ENCODE results near the gene HCN4. TPM values are rescaled to one million over a fixed set of nuclear protein-coding genes. Genes with fewer than 3 reads are reported as not detected.

Gene HCN4
- total RNA-seq, 1 experiment from 2014 or later: 0.29 TPM

- no peaks in the 10 kb centered on the region for H3K4me1 ChIP-seq
- intact Hi-C loops (cut with micrococcal nuclease; ENCODE audit: unreplicated experiment): no loop called here
- ChIA-PET POLR2A (no interaction called here), CTCF (interaction anchor here (0.5 to 0.7 kb wide), 2 partner anchors 67 to 1197 kb away, joined by 3 to 5 read pairs; no protein-coding TSS in a partner anchor)
- Mint-ChIP-seq H3K27ac (ENCODE audit: unreplicated experiment) (no peak overlapping the region), H3K4me1 (ENCODE audit: low read depth, unreplicated experiment) (no peaks in the 10 kb centered on the region), H3K4me3 (ENCODE audit: unreplicated experiment) (no peak overlapping the region), H3K27me3 (ENCODE audit: insufficient read depth, unreplicated experiment) (peaks cover 10% of the 10 kb centered on the region), H3K36me3 (ENCODE audit: insufficient read depth, unreplicated experiment) (no peaks in the 10 kb centered on the region), H3K9me3 (ENCODE audit: unreplicated experiment) (no peaks in the 10 kb centered on the region)
- no peaks in the 10 kb centered on the region for H3K36me3 ChIP-seq (ENCODE audit: control insufficient read depth, insufficient read depth, low read length)
- no peak for DNase-seq
- TF ChIP-seq CTCF (IDR thresholded peaks at IDR 0.05; ENCODE audit: insufficient read depth in 1 of 2, low read depth in 1 of 2, low read length in 1 of 2, severe bottlenecking in 1 of 2, unreplicated experiment in 1 of 2): no peak
- H3K4me3 ChIP-seq (ENCODE audit: low read depth, low read length): no peak overlapping the region
- H3K27me3 ChIP-seq (replicated peaks; ENCODE audit: control insufficient read depth, insufficient read depth, low read length): no peaks in the 10 kb centered on the region; the same call in 1 of the 2 replicates
- H3K9me3 ChIP-seq: no peaks in the 10 kb centered on the region
- BruUV-seq (replicated peaks): no TSS peak
Measured at GRCh38 chr15:73364070-73364469, 4.7 kb downstream of the HCN4 start.

- Histone ChIP-seq H3K27me3 (replicated peaks; ENCODE audit: control insufficient read depth, insufficient read depth, low read length) (no peaks in the 10 kb centered on the region; the same call in 1 of the 2 replicates), H3K4me1 (peaks cover 7% of the 10 kb centered on the region), H3K36me3 (ENCODE audit: control insufficient read depth, insufficient read depth, low read length) (no peaks in the 10 kb centered on the region), H3K4me3 (ENCODE audit: low read depth, low read length) (no peak overlapping the region), H3K9me3 (no peaks in the 10 kb centered on the region)
- Mint-ChIP-seq H3K27ac (ENCODE audit: unreplicated experiment) (no peak overlapping the region), H3K4me3 (ENCODE audit: unreplicated experiment) (no peak overlapping the region), H3K9me3 (ENCODE audit: unreplicated experiment) (no peaks in the 10 kb centered on the region), H3K36me3 (ENCODE audit: insufficient read depth, unreplicated experiment) (no peaks in the 10 kb centered on the region), H3K4me1 (ENCODE audit: low read depth, unreplicated experiment) (peaks cover 8% of the 10 kb centered on the region), H3K27me3 (ENCODE audit: insufficient read depth, unreplicated experiment) (peaks cover 10% of the 10 kb centered on the region)
- TF ChIP-seq CTCF (IDR thresholded peaks at IDR 0.05; ENCODE audit: insufficient read depth in 1 of 2, low read depth in 1 of 2, low read length in 1 of 2, severe bottlenecking in 1 of 2, unreplicated experiment in 1 of 2): no peak
- intact Hi-C loops (cut with micrococcal nuclease; ENCODE audit: unreplicated experiment): no loop called here
- BruUV-seq (replicated peaks): no TSS peak
- DNase-seq: no peak
- ChIA-PET POLR2A (no interaction called here), CTCF (interaction anchor here (1.2 kb wide), 1 partner anchor 11 kb away, joined by 3 read pairs; no protein-coding TSS in a partner anchor)
Measured at GRCh38 chr15:73362900-73363299, 5.9 kb downstream of the HCN4 start.

- Mint-ChIP-seq H3K27me3 (ENCODE audit: insufficient read depth, unreplicated experiment) (peaks cover 6% of the 10 kb centered on the region), H3K36me3 (ENCODE audit: insufficient read depth, unreplicated experiment) (no peaks in the 10 kb centered on the region), H3K27ac (ENCODE audit: unreplicated experiment) (no peak overlapping the region), H3K9me3 (ENCODE audit: unreplicated experiment) (no peaks in the 10 kb centered on the region), H3K4me1 (ENCODE audit: low read depth, unreplicated experiment) (peaks cover 12% of the 10 kb centered on the region), H3K4me3 (ENCODE audit: unreplicated experiment) (no peak overlapping the region)
- no peak for DNase-seq
- no peak for TF ChIP-seq CTCF (IDR thresholded peaks at IDR 0.05; ENCODE audit: insufficient read depth in 1 of 2, low read depth in 1 of 2, low read length in 1 of 2, severe bottlenecking in 1 of 2, unreplicated experiment in 1 of 2)
- no peak overlapping the region for H3K4me3 ChIP-seq (ENCODE audit: low read depth, low read length)
- ChIA-PET CTCF (no interaction called here), POLR2A (no interaction called here)
- H3K27me3 ChIP-seq (replicated peaks; ENCODE audit: control insufficient read depth, insufficient read depth, low read length): no peaks in the 10 kb centered on the region; the same call in 1 of the 2 replicates
- H3K9me3 ChIP-seq: no peaks in the 10 kb centered on the region
- intact Hi-C loops (cut with micrococcal nuclease; ENCODE audit: unreplicated experiment): no loop called here
- H3K4me1 ChIP-seq: peaks cover 7% of the 10 kb centered on the region
- no TSS peak for BruUV-seq (replicated peaks)
- H3K36me3 ChIP-seq (ENCODE audit: control insufficient read depth, insufficient read depth, low read length): no peaks in the 10 kb centered on the region
Measured at GRCh38 chr15:73361337-73361736, 7.4 kb downstream of the HCN4 start.
